Right hindlimb (tissue), 1 donor: ENCODE results near the gene CAPN12.

ENCODE experiments used
- DNase-seq: peaks from one replicate; pipeline ENCODE4 v3.0.0-alpha.2; 2018

Gene CAPN12

DNA sequence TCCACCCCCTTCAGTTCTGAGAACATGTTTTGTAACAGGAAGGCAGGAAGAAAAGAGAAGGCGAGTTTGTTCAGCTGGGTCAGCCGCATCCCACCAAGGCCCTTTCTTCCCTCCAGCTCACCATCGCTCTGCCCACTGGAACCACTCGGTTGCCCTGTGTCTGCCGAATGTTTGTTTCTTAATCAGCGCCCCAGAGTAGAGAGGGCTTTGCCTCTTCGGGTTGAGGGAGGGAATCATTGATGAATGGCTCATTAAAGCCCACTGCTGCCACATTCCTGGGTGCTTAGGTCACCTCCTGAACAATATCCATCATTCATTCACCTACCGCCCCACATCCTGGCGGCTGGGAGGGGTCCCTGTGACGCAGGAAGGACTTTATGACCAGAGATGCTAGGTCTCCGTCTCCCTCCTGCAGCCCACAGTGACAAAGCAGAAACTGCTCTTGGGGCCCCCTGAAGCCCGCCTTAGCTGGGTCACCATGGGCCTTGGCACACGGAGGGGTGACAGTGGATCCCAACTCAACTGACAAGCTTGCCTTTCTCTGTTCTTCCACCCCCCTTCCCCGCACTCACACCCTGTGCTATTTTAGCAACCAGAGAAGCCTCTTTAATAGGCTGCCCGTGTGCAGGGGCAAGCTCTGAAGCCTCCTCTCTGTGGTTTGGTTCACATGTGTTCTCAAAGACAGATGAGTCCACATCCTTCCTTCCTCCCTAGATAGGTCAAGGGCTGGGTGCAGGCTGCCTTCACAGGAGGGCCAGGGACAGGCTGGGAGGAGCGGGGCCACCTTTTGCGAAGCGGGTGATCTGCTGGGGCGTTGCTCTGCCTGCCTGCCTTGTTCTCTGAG lies 50.7 kb downstream of the CAPN12 start:
- no peak for DNase-seq

DNA sequence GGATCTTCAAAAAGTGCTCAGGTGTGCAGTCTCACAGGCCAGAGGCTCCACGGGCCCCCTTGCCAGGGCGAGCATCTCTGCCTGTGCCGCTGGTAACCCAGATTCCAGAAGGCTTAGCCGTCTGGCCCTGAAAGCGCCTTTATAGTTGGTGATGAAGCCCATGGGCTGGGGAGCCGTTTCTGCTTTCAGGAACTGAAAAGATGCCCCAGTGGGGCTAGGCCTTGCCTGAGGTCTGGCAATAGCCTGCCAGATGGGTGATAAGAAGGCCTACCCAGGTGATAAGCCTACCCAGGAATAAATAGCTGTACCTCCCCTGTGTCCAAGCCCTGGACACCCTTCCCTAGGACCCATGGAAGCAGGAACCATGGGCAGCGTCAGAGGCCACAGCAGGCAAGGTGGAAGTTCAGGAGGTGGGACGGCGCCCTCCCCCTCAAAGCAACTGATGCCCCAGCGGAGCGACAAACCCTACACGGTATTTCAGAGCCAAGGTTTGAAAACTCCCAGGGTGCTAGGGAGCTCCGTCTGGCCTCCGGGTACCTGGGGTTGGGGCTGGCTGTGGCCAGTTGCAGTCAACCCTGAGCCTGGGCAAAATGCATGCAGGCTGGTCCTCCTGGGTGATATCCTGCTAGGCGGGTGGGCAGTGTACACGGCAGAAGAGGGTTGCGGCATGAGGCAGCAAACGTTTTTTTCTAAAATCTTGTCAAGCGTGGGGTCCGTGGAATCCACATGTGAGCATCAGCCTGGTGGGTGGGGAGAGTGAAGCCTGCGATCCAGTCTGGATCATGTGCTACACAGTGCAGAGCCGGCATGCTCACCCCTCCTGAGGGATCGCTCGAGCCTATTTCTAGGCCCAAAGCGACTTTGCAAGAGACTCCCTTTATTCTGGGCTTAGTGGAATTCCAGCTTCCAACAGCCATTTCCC lies 51.6 kb downstream of the CAPN12 start:
- DNase-seq = no peak

DNA sequence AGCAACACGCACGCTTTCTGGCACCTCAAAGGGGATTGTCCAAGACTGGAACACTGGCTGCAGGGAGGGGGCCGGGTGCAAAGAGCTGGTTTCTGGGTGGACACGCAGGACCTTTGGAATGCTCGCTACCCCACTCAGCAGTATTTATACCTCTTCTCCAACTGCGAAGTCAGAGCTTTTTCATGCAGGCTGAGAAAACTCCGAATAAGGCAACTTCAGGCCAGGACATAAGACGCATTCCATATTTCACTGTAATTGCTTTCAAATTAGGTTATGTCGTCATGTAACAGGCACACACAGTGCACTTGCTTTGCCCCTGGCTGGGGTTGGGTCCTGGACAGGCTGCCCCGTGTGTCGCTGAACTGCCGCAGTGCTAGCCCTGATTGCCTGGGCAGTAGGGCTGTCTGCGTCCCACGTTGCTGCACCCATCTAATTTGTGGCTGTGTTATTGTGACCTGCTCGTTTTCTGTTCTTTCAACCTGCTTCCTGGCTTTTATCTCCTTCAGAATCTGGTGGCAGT lies 52.3 kb downstream of the CAPN12 start:
- DNase-seq = no peak

DNA sequence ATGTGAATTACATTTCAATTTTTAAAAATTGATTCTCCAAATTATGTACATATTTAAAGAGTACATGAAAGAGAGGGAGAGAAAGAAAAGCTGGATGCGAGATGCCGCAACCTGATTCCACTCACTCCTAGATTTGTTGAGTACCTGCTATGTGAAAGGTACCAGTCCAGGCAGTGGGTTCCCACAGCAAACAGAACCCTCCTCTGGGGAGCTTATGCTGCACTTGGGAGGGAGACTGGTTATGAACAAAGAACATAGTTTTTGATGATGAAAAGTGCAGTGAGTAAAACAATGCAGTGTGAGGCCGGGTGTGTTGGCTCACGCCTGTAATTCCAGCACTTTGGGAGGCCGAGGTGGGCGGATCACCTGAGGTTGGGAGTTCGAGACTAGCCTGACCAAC lies 53.4 kb downstream of the CAPN12 start:
- no peak for DNase-seq

DNA sequence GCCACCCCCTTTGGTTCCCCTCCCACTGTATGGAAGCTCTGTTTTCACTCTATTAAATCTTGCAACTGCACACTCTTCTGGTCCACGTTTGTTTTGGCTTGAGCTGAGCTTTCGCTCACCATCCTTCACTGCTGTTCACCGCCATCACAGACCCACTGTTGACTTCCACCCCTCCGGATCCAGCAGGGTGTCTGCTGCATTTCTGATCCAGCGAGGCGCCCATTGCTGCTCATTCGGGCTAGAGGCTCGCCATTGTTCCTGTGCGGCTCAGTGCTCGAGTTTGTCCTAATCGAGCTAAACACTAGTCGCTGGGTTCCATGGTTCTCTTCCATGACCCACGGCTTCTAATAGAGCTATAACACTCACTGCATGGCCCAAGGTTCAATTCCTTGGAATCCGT lies 54.1 kb downstream of the CAPN12 start:
- DNase-seq = no peak

DNA sequence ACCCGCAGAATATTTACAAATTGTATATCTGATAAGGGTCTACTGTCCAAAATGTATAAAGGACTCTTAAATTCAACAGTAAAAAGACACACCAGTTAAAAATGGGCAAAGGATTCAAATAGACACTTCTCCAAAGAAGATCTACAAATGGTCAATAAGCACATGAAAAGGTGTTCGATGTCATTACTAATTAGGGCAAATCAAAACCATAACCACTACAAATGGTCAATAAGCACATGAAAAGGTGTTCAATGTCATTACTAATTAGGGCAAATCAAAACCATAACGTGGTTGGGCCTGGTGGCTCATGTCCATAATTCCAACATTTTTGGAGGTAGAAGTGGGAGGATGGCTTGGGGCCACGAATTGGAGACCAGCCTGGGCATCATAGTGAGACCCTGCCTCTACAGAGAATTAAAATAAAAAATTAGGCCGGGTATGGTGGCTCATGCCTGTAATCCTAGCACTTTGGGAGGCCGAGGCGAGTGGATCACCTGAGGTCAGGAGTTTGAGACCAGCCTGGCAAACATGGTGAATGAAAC lies 56.4 kb downstream of the CAPN12 start:
- no peak for DNase-seq

DNA sequence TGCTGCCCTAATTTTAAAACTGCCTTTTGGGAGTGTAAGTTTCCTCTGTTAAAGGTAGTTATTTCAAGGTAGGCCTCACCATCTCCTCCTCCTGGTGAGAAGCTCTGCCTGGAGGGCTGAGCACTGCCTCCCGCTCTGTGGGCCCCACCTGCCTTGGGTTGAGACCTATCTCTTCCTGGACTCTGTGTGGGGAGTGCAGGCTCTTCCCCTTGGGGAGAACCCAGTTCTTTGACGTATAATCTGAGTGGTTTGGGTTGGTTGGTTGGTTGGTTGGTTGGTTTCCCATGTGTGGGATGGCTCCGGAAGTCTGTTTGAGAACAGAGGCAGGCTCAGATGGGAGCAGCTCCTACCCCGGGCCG lies 57.8 kb downstream of the CAPN12 start:
- no peak for DNase-seq

DNA sequence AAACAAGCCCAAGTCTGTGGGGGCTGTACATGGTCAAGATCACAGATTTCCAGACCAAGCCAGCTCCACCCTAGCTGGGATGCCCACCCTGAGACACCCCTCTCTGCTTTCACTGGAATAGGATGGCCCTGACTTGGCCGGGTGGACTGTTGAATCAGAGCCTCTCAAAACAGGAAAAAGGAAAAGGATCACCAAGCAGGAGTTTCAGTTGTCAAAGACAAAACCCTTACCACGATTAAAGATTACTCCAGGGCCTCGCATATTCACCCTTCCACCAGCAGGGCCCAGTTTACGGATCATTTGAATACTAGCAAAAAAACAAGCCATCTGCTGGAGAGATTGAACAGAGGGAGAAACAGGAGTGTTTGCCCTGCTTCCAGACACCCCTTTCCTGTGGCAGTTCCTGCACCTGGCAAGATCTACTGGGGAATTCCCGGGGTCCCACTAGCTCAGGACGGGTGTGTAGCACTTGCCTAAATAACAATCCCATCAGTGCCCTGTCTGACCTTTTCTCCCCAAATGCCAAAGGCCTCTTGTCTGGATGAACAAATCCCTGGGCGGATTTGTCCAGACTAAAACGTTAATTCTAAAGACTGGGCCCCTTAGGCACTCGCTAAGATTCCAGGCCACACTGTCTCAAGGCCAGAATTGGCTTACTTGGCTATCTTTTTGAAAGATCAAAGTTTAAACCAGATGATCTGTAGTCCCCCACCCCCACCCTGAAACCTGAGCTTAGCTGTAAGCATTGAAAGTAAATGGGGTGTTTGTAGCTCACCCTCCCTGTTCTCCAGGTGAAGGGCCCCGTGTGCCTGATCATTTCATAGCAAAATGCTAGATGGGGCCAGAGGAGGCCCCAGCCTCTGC lies 58.4 kb downstream of the CAPN12 start:
- DNase-seq = no peak

DNA sequence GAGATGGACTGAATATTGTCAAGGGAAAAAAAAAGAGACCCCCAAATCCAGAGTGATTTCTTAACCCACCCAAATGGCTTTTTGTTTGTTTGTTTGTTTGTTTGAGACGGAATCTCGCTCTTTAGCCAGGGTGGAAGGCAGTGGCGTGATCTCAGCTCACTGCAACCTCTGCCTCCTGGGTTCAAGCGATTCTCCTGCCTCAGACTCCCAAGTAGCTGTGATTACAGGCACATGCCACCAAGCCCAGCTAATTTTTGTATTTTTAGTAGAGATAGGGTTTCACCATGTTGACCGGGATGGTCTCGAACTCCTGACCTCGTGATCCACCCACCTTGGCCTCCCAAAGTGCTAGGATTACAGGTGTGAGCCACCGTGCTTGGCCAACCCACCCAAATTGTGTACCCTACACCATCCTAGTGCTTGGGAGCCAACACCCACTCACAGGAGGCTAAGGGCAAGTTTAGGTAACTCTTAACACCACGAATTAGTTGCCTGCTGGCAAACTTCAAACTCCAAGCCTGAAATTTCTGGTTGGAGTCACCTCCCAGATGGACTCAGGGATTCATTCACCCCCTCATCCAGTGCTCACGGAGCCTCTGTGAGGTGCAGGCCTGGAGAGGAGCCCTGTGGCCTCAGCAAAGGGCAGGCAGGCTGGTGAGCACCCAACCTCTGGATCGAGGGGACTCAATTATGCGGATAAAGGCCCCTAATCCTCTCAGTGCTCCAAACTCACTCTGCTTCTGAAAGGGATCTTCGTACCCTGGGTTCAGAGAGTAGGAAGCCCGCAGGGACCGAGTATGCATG lies 59.2 kb downstream of the CAPN12 start:
- no peak for DNase-seq

DNA sequence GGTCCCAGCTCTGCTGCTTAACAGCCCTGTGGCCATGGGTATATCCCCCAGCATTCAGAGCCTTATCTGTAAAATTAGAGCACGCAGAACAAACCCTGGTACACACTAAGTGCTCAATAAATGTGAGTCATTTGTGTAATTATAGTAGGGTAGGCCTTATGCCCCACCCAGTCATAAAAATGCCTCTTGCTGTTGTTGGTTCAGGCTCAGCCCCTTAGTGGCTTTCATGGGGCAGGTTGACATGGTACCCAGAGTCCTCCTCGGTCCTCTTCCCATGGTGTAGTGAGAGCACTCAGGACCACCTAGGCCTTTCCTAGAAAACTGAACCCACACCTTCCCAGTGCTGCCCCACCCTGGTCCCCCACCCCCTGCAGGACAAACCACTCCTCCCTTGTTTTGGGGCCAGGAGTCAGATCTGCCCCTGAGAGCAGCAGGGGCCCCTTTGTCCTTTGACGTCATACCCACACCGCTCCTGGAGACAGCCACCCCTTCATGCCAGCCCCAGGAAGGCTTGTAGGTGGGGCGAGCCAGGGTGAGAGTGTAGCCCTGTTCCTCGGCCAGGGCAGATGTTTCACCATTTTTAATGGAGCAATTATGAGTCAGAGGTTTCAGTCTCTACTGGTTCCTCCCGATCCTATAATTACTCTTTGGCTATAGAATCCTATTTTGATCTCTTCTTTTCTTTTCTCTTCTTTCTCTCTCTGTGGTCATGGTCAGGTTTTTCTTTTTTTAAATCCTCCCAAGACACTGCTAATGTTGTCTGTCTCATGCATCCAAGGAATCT lies 60.0 kb downstream of the CAPN12 start:
- peak; percentile 62 for DNase-seq

DNA sequence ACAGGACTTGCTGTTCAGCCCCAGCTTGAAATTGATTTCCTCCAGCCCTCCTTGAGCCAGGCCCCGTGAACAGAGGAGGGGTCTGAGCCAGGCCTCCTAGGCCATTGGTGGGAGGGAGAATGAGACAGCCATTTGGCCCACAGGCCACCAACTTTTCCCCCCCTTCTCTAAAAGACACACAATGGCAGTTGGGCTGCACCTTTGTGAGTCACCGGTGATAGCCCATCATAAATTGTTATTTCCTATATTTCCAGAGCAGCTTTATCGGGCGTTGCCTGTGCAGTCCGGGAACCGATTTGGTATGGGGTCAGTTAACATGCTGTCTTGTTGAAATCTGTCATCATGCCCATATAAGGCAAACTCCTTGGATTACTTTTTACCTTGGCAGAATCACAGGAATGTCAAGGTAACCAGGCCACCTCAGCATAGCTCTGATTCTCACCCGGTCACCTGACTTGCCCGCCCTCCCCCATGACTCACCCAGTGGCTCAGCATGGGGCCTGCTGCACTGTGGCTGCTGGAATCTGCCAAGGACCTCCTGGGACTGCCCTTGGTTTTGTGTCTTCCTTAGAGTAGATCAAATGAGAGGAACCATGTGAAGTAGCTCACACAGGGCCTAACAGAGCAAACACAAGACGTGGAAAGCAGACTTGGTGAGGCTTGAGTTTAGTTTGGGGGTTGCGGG lies 60.7 kb downstream of the CAPN12 start:
- DNase-seq = peak; percentile 48

DNA sequence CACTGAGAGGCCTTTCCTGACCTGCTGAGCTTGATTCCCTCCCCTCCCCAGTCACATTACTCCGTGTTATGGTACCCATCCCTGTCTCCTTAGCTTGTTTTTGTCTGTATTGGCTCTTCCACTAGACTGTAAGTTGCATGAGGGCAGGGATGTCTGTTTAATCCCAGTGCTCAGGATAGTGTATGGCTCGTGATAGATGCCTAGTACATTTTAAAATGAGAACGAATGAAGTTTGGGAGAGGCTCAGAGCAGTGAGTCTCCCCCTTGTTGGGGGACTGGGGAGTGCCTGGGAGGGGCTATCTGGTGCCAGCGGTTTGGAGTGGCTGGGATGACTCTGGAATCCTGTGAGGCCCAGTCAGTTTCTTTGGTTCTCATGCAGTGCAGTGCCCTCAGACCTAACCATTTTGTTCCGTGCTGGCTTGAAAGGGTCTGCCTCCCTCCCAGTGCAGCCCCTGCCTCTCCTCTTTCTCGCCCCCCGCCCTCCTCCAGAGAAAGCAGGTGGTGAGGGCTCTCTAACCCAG lies 61.3 kb downstream of the CAPN12 start:
- DNase-seq = no peak

DNA sequence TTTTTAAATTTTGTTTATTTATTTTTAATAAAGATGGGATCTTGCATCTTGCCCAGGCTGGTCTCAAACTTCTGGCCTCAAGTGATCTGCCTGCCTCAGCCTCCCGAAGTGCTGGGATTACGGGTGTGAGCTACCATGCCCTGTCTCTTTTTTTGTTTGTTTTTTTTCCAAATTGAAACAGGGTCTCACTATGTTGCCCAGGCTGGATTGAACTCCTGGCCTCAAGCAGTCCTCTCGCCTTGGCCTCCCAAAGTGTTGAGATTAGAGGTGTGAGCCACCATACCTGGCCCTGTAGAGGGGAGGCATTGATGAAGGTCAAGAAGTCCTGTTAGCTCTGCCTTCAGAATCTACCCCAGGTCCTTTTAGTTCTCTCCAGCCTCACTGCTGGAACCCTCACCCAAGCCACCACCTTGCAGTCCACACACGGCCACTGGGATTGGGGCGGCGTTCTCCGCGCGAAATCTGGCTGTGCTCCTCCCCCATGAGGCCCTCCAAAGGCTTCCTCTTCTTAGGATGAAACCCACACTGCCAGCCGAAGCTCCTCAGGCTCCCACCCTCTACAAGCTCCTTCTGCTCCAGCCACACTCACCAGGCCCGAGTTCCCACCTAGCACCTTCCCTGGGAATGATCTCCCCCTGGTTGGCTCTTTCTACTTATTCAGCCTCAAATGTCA lies 61.9 kb downstream of the CAPN12 start:
- DNase-seq = no peak
